ENCODE data around the gene CD27.
A peak's percentile ranks its signal among the peaks of the same experiment; 100 is the strongest.

Gene CD27

DNA sequence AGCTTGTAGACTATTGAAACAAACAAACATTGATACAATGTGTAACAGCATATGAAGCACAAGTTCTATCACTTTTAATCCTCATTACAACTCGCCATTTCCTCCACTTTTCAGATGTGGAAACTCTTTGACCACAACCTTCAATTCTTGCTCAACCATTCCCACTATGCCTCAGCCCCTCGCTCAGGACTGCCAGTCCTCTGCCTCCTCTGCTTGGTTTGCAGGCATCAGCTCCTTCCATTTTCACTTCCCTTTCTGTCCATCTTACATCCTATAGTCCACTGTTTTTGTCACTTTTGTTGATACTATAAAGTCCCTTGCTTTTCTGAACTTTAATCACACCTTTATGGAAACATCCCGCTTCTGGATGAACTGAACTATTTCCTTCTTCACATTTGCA is 28.2 kb upstream of the CD27 start:
- no peak for DNase-seq (ENCODE audit: low read depth)
- TF ChIP-seq CTCF (conservative IDR thresholded peaks at IDR 0.05; ENCODE audit: low read depth, low read length): no peak
- no peak overlapping the region for H3K4me3 ChIP-seq (ENCODE audit: low read length)

DNA sequence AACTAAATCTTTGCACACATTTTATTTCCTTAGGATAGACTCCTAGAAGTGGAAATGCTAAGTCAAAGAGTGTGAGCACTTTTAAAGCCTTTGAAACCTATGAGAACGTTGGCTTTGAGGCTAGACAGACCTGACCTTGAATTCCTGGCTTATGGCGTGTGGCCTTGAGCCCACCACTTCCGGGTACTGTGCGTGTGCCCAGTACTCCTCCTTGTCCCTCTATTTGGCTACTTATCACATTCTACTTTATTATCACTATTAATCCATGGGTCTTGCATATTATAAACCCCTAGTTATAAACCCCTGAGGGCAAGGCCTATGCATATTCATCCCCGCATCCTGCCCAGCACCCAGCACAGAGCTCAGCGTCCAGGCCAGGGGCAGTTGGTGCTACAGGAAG is 26.0 kb upstream of the CD27 start:
- no peak overlapping the region for H3K4me3 ChIP-seq (ENCODE audit: low read length)
- no peak for TF ChIP-seq CTCF (conservative IDR thresholded peaks at IDR 0.05; ENCODE audit: low read depth, low read length)
- DNase-seq (ENCODE audit: low read depth): no peak

DNA sequence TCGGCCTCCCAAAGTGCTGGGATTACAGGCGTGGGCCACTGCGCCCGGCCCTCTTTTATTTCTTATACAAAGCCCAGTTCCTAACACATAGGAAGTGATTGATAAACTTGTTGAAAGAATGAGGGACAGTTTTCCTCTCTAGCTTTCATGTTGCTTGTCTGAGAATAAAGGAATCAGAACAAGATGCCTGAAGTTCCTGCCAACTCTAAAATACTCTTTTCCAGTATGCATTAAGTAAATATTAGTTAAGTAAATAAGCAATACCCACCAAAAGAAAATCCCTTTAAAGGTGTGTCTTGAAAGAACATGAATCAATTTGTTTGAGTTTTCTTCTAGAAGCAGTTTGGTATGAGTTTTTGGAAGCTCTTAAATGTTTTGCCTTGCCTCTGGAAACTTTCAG is 24.4 kb upstream of the CD27 start:
- no peak for TF ChIP-seq CTCF (conservative IDR thresholded peaks at IDR 0.05; ENCODE audit: low read depth, low read length)
- no peak for DNase-seq (ENCODE audit: low read depth)
- no peak overlapping the region for H3K4me3 ChIP-seq (ENCODE audit: low read length)

DNA sequence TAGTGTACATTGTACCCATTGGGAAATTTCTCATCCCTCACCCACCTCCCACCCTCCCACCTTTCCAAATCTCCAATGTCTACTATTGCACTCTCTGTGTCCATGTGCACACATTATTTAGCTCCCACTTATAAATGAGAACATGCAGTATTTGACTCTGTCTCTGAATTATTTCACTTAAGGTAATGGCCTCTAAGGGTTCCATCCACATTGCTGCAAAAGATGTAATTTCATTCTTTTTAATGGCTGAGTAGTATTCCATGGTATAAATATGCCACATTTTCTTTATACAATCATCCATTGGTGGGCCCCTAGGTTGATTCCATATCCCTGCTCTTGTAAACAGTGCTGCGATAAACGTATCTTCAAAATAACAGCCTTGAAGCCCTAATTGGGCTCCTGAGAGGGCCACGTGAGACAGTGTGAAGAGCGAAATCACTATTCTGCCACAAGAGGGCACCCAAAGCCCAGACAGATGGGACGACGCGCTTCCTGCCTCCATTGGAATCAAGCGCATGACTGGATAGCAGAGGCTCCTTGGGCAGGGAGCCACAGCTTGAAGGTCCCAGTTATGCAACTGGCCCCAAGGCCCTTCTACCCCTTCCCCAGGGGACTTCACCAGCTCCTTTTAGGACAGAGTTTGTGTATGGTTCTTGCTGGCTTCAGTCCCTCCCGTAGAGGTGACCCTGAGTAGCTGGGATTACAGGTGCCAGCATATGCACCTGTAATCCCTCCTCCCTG is 21.3 kb upstream of the CD27 start:
- TF ChIP-seq CTCF (conservative IDR thresholded peaks at IDR 0.05; ENCODE audit: low read depth, low read length): peak; percentile 78
- no peak overlapping the region for H3K4me3 ChIP-seq (ENCODE audit: low read length)
- peak; percentile 62 for DNase-seq (ENCODE audit: low read depth)

GRCh38 chr12:6424008-6424347 is 20.8 kb upstream of the CD27 start:
- no peak overlapping the region for H3K4me3 ChIP-seq (ENCODE audit: low read length)
- no peak for TF ChIP-seq CTCF (conservative IDR thresholded peaks at IDR 0.05; ENCODE audit: low read depth, low read length)
- DNase-seq (ENCODE audit: low read depth): no peak

DNA sequence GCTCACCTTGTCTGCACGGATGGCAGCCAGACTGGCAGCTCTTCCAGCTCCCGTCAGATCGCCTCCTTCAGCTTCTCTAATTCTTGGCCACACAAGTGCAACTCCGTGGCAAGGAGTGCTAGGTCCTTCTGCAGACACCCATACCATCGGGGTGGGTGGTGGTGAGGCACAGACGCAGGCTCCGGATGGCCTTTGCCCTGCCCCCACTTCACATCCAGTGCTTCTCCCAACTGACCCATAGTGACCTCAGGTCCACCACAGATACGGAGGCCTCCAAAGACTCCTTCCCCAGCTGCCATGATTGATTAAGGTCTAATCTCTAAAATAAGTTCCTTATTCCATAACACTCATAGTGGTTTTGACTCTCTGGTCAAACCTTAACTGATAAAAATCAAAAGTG is 19.9 kb upstream of the CD27 start:
- TF ChIP-seq CTCF (conservative IDR thresholded peaks at IDR 0.05; ENCODE audit: low read depth, low read length): no peak
- DNase-seq (ENCODE audit: low read depth): no peak
- H3K4me3 ChIP-seq (ENCODE audit: low read length): no peak overlapping the region
